ENCODE results near the gene EBP.
"Not testable (repeated sequence)": the region's sequence is repeated elsewhere in the genome, so short reads cannot be mapped to it uniquely, and the experiment has no call there.

Gene EBP

GRCh38 chrX:48539345-48540027 lies 17.9 kb downstream of the EBP start, which contains the start of gene TBC1D25:
TBC1D25 (plus strand) TSS chrX:48539714; CDS start chrX:48539798, 84 bp downstream.
- Histone ChIP-seq H3K4me3 (ENCODE audit: insufficient read length, low read depth) (peak within 1 kb of the TSS; percentile 43), H3K9ac (ENCODE audit: insufficient read length, low read depth) (peak within 1 kb of the TSS; percentile 67), H3K4me1 (ENCODE audit: insufficient read depth, insufficient read length) (peaks cover 2% of the 10 kb centered on the region), H3K27me3 (ENCODE audit: insufficient read depth, insufficient read length) (no peaks in the 10 kb centered on the region), H3K36me3 (ENCODE audit: insufficient read depth, insufficient read length, low read length) (peaks cover 12% of the 10 kb centered on the region), H3K9me3 (ENCODE audit: insufficient read depth, low read length) (no peaks in the 10 kb centered on the region)
- no peak for TF ChIP-seq ZNF274 (IDR thresholded peaks at IDR 0.05; ENCODE audit: low read depth, low read length)
- no peak for TF ChIP-seq SUZ12 (IDR thresholded peaks at IDR 0.05; ENCODE audit: extremely low read depth, insufficient read depth, insufficient read length)
- no peak for TF ChIP-seq YY1 (IDR thresholded peaks at IDR 0.05; ENCODE audit: insufficient read depth, insufficient read length)
- DNase-seq (ENCODE audit: low read depth, low spot score): peak; percentile 98

- TF ChIP-seq YY1 (IDR thresholded peaks at IDR 0.05; ENCODE audit: insufficient read depth, insufficient read length) (no peak), ZNF274 (IDR thresholded peaks at IDR 0.05; ENCODE audit: low read depth, low read length) (no peak), SUZ12 (IDR thresholded peaks at IDR 0.05; ENCODE audit: extremely low read depth, insufficient read depth, insufficient read length) (no peak)
- H3K4me1 ChIP-seq (ENCODE audit: insufficient read depth, insufficient read length): peaks cover 2% of the 10 kb centered on the region
- H3K4me3 ChIP-seq (ENCODE audit: insufficient read length, low read depth): peak overlapping the region; percentile 43
- H3K9ac ChIP-seq (ENCODE audit: insufficient read length, low read depth): peak overlapping the region; percentile 67
- H3K9me3 ChIP-seq (ENCODE audit: insufficient read depth, low read length): no peaks in the 10 kb centered on the region
- DNase-seq (ENCODE audit: low read depth, low spot score): no peak
- no peaks in the 10 kb centered on the region for H3K27me3 ChIP-seq (ENCODE audit: insufficient read depth, insufficient read length)
- H3K36me3 ChIP-seq (ENCODE audit: insufficient read depth, insufficient read length, low read length): peaks cover 16% of the 10 kb centered on the region
Observed at GRCh38 chrX:48540028-48540375, 18.4 kb downstream of the EBP start.

- no peak overlapping the region for H3K9ac ChIP-seq (ENCODE audit: insufficient read length, low read depth)
- DNase-seq (ENCODE audit: low read depth, low spot score): no peak
- peaks cover 2% of the 10 kb centered on the region for H3K4me1 ChIP-seq (ENCODE audit: insufficient read depth, insufficient read length)
- peak overlapping the region; percentile 43 for H3K4me3 ChIP-seq (ENCODE audit: insufficient read length, low read depth)
- H3K27me3 ChIP-seq (ENCODE audit: insufficient read depth, insufficient read length): no peaks in the 10 kb centered on the region
- peaks cover 18% of the 10 kb centered on the region for H3K36me3 ChIP-seq (ENCODE audit: insufficient read depth, insufficient read length, low read length)
- H3K9me3 ChIP-seq (ENCODE audit: insufficient read depth, low read length): no peaks in the 10 kb centered on the region
- TF ChIP-seq YY1 (IDR thresholded peaks at IDR 0.05; ENCODE audit: insufficient read depth, insufficient read length): no peak
Observed at GRCh38 chrX:48540480-48540879, 18.9 kb downstream of the EBP start.

GRCh38 chrX:48541140-48541814 lies 19.7 kb downstream of the EBP start:
- no peak for DNase-seq (ENCODE audit: low read depth, low spot score)
- Histone ChIP-seq H3K4me1 (ENCODE audit: insufficient read depth, insufficient read length) (peaks cover 2% of the 10 kb centered on the region), H3K9me3 (ENCODE audit: insufficient read depth, low read length) (no peaks in the 10 kb centered on the region), H3K9ac (ENCODE audit: insufficient read length, low read depth) (no peak overlapping the region), H3K4me3 (ENCODE audit: insufficient read length, low read depth) (no peak overlapping the region), H3K36me3 (ENCODE audit: insufficient read depth, insufficient read length, low read length) (peaks cover 22% of the 10 kb centered on the region), H3K27me3 (ENCODE audit: insufficient read depth, insufficient read length) (no peaks in the 10 kb centered on the region)
- no peak for TF ChIP-seq SUZ12 (IDR thresholded peaks at IDR 0.05; ENCODE audit: extremely low read depth, insufficient read depth, insufficient read length)
- no peak for TF ChIP-seq YY1 (IDR thresholded peaks at IDR 0.05; ENCODE audit: insufficient read depth, insufficient read length)
- TF ChIP-seq ZNF274 (IDR thresholded peaks at IDR 0.05; ENCODE audit: low read depth, low read length): no peak

GRCh38 chrX:48548871-48549270 lies 27.3 kb downstream of the EBP start:
- Histone ChIP-seq H3K4me3 (ENCODE audit: insufficient read length, low read depth) (no peak overlapping the region), H3K9ac (ENCODE audit: insufficient read length, low read depth) (no peak overlapping the region), H3K4me1 (ENCODE audit: insufficient read depth, insufficient read length) (no peaks in the 10 kb centered on the region), H3K27me3 (ENCODE audit: insufficient read depth, insufficient read length) (no peaks in the 10 kb centered on the region), H3K36me3 (ENCODE audit: insufficient read depth, insufficient read length, low read length) (peaks cover 18% of the 10 kb centered on the region), H3K9me3 (ENCODE audit: insufficient read depth, low read length) (no peaks in the 10 kb centered on the region)
- DNase-seq (ENCODE audit: low read depth, low spot score): no peak
- TF ChIP-seq YY1 (IDR thresholded peaks at IDR 0.05; ENCODE audit: insufficient read depth, insufficient read length) (no peak), SUZ12 (IDR thresholded peaks at IDR 0.05; ENCODE audit: extremely low read depth, insufficient read depth, insufficient read length) (no peak)

GRCh38 chrX:48555731-48556325 lies 34.2 kb downstream of the EBP start:
- H3K36me3 ChIP-seq (ENCODE audit: insufficient read depth, insufficient read length, low read length): peaks cover 27% of the 10 kb centered on the region
- not testable (repeated sequence) for DNase-seq (ENCODE audit: low read depth, low spot score); H3K4me1 ChIP-seq (ENCODE audit: insufficient read depth, insufficient read length); H3K4me3 ChIP-seq (ENCODE audit: insufficient read length, low read depth); H3K27me3 ChIP-seq (ENCODE audit: insufficient read depth, insufficient read length); H3K9ac ChIP-seq (ENCODE audit: insufficient read length, low read depth); H3K9me3 ChIP-seq (ENCODE audit: insufficient read depth, low read length)

GRCh38 chrX:48558271-48558670 lies 36.7 kb downstream of the EBP start:
- no peak overlapping the region for H3K4me3 ChIP-seq (ENCODE audit: insufficient read length, low read depth)
- no peak overlapping the region for H3K9ac ChIP-seq (ENCODE audit: insufficient read length, low read depth)
- no peak for DNase-seq (ENCODE audit: low read depth, low spot score)
- no peaks in the 10 kb centered on the region for H3K9me3 ChIP-seq (ENCODE audit: insufficient read depth, low read length)
- H3K27me3 ChIP-seq (ENCODE audit: insufficient read depth, insufficient read length): no peaks in the 10 kb centered on the region
- no peaks in the 10 kb centered on the region for H3K4me1 ChIP-seq (ENCODE audit: insufficient read depth, insufficient read length)
- TF ChIP-seq YY1 (IDR thresholded peaks at IDR 0.05; ENCODE audit: insufficient read depth, insufficient read length) (no peak), ZNF274 (IDR thresholded peaks at IDR 0.05; ENCODE audit: low read depth, low read length) (no peak), SUZ12 (IDR thresholded peaks at IDR 0.05; ENCODE audit: extremely low read depth, insufficient read depth, insufficient read length) (no peak)
- H3K36me3 ChIP-seq (ENCODE audit: insufficient read depth, insufficient read length, low read length): peaks cover 47% of the 10 kb centered on the region

Measured in NT2/D1 (cell line).